KOPT-K1 (cell line): ENCODE measurements around the gene MED10.

Experiments used
- H3K27ac ChIP-seq: fragments of 200-600 bp; sonication (generic); 2 replicates; pipeline ENCODE4 v1.5.1; 2016; ENCODE audit warnings: antibody characterized with exemption, mild to moderate bottlenecking, low read depth, low read length; ENCODE audit not compliant: poor library complexity, severe bottlenecking
- H3K36me3 ChIP-seq: fragments of 200-600 bp; sonication (generic); 2 replicates; pipeline ENCODE4 v1.5.1; 2017; ENCODE audit warnings: antibody characterized with exemption, mild to moderate bottlenecking, low read length, moderate library complexity; ENCODE audit not compliant: insufficient read depth
- H3K9me3 ChIP-seq: fragments of 200-600 bp; sonication (generic); 2 replicates; pipeline ENCODE4 v1.5.1; 2017; ENCODE audit warnings: antibody characterized with exemption, low read length, mild to moderate bottlenecking; ENCODE audit not compliant: insufficient read depth, poor library complexity, severe bottlenecking

MED10 gene

GRCh38 chr5:6392561-6392960 is 14.2 kb upstream of the MED10 start:
- no peaks in the 10 kb centered on the region for H3K9me3 ChIP-seq
- H3K36me3 ChIP-seq, result no peaks in the 10 kb centered on the region
- H3K27ac ChIP-seq, result no peak overlapping the region

GRCh38 chr5:6391151-6391550 is 12.8 kb upstream of the MED10 start:
- no peaks in the 10 kb centered on the region for H3K9me3 ChIP-seq
- H3K36me3 ChIP-seq, result no peaks in the 10 kb centered on the region
- no peak overlapping the region for H3K27ac ChIP-seq

- no peak overlapping the region for H3K27ac ChIP-seq
- H3K9me3 ChIP-seq, result no peaks in the 10 kb centered on the region
- no peaks in the 10 kb centered on the region for H3K36me3 ChIP-seq
Measured at GRCh38 chr5:6389946-6390530, 11.7 kb upstream of the MED10 start.

GRCh38 chr5:6389397-6389796 is 11.1 kb upstream of the MED10 start:
- Histone ChIP-seq H3K27ac (no peak overlapping the region), H3K36me3 (no peaks in the 10 kb centered on the region), H3K9me3 (no peaks in the 10 kb centered on the region)

GRCh38 chr5:6387970-6388369 is 9.6 kb upstream of the MED10 start:
- Histone ChIP-seq H3K27ac (no peak overlapping the region), H3K9me3 (no peaks in the 10 kb centered on the region), H3K36me3 (no peaks in the 10 kb centered on the region)

- H3K9me3 ChIP-seq, result no peaks in the 10 kb centered on the region
- no peaks in the 10 kb centered on the region for H3K36me3 ChIP-seq
Measured at GRCh38 chr5:6386271-6386670, 7.9 kb upstream of the MED10 start.

GRCh38 chr5:6384856-6385255 is 6.5 kb upstream of the MED10 start:
- no peak overlapping the region for H3K27ac ChIP-seq
- H3K36me3 ChIP-seq, result no peaks in the 10 kb centered on the region
- H3K9me3 ChIP-seq, result no peaks in the 10 kb centered on the region

More at GRCh38 chr5:6386271-6386670, 7.9 kb upstream of the MED10 start:
- no peak overlapping the region for H3K27ac ChIP-seq

GRCh38 chr5:6383376-6383775 is 5.0 kb upstream of the MED10 start:
- Histone ChIP-seq H3K36me3 (no peaks in the 10 kb centered on the region), H3K9me3 (no peaks in the 10 kb centered on the region), H3K27ac (no peak overlapping the region)

GRCh38 chr5:6379246-6379645 is 899 bp upstream of the MED10 start:
- Histone ChIP-seq H3K36me3 (peaks cover 29% of the 10 kb centered on the region), H3K9me3 (no peaks in the 10 kb centered on the region), H3K27ac (peak overlapping the region; percentile 81)

GRCh38 chr5:6378766-6379103 is 388 bp upstream of the MED10 start:
- Histone ChIP-seq H3K27ac (peak overlapping the region; percentile 81), H3K9me3 (no peaks in the 10 kb centered on the region), H3K36me3 (peaks cover 34% of the 10 kb centered on the region)

- H3K9me3 ChIP-seq, result no peaks in the 10 kb centered on the region
- peaks cover 46% of the 10 kb centered on the region for H3K36me3 ChIP-seq
- H3K27ac ChIP-seq, result peak overlapping the region; percentile 81
Measured at GRCh38 chr5:6377582-6377904, 804 bp downstream of the MED10 start.

GRCh38 chr5:6376974-6377520 is 1.3 kb downstream of the MED10 start:
- peak overlapping the region; percentile 81 for H3K27ac ChIP-seq
- peaks cover 51% of the 10 kb centered on the region for H3K36me3 ChIP-seq
- no peaks in the 10 kb centered on the region for H3K9me3 ChIP-seq

- Histone ChIP-seq H3K27ac (no peak overlapping the region), H3K36me3 (peaks cover 89% of the 10 kb centered on the region), H3K9me3 (no peaks in the 10 kb centered on the region)
Measured at GRCh38 chr5:6373081-6373846, 5.1 kb downstream of the MED10 start.

GRCh38 chr5:6372251-6373080 is 5.9 kb downstream of the MED10 start:
- H3K27ac ChIP-seq, result no peak overlapping the region
- peaks cover 92% of the 10 kb centered on the region for H3K36me3 ChIP-seq
- no peaks in the 10 kb centered on the region for H3K9me3 ChIP-seq

GRCh38 chr5:6371079-6371810 is 7.1 kb downstream of the MED10 start:
- Histone ChIP-seq H3K36me3 (peaks cover 95% of the 10 kb centered on the region), H3K27ac (no peak overlapping the region), H3K9me3 (no peaks in the 10 kb centered on the region)
